Upper lobe of left lung (tissue), 4 donors: ENCODE results near the gene OTUB1.

ENCODE experiments used
- EP300 ChIP-seq, 4 donors: sonication (generic); formaldehyde crosslinking; IDR thresholded peaks; one replicate each; pipeline ENCODE4 v1.5.1; 2017; ENCODE audit warnings: antibody characterized with exemption in 4 of 4, control low read depth in 2 of 4
- POLR2A ChIP-seq, 4 donors: fragments of 450-650 bp; IDR thresholded peaks; one replicate each; pipeline ENCODE4 v1.5.1; 2016 to 2017; ENCODE audit warnings: antibody characterized with exemption in 4 of 4, mild to moderate bottlenecking in 2 of 4
- POLR2AphosphoS5 ChIP-seq, 2 donors: sonication (generic); formaldehyde crosslinking; IDR thresholded peaks; one replicate each; pipeline ENCODE4 v1.5.1; 2017; ENCODE audit warnings: antibody characterized with exemption in 2 of 2
- TF ChIP-seq, protein P1 (sequence below), 6 experiments: fragments of 450-650 bp in 4 of 6; fragments of 200-600 bp in 2 of 6; sonication (generic) in 2 of 6; IDR thresholded peaks; one replicate each; pipeline ENCODE4 v1.5.1; 2016 to 2019; ENCODE audit warnings: antibody characterized with exemption in 6 of 6

DNA sequence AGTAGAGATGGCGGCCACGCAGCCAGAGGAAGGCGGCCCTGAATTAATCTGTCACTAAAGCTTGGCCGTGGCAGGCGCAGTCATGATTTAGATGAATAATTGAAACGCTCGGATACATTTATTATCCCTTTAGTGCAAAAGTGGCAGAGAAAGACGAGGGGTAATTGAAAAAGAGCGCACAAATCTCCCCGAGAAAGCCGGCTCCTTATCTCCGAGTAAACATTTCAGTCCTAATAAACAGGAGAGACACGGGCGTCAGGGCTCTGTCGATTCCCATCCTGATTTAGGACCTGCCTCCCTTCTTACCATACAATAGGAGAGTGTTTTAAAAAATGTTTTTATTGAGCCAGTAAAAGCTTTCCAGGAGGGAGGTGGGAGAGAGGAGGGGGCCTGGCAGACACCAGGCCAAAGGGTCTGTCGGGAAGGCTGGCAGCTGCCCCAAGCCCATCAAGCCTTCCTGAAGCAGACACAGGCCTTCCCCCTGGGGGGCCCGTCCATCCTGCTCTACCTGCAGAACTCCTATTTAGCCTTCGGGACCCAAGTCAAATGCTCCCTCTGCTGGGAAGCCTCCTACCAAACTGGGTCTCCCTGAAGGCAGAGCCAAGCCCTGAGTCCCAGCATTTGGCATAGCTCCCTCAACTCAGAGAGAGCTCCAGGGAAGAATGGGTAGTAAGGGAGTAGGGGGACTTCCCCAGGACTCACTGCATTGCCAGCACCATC lies 22.8 kb downstream of the OTUB1 start:
- TF ChIP-seq EP300 (IDR thresholded peaks at IDR 0.05) (no peak), POLR2A (IDR thresholded peaks at IDR 0.05) (no peak), POLR2AphosphoS5 (IDR thresholded peaks at IDR 0.05) (no peak)
- TF ChIP-seq, protein P1, sequence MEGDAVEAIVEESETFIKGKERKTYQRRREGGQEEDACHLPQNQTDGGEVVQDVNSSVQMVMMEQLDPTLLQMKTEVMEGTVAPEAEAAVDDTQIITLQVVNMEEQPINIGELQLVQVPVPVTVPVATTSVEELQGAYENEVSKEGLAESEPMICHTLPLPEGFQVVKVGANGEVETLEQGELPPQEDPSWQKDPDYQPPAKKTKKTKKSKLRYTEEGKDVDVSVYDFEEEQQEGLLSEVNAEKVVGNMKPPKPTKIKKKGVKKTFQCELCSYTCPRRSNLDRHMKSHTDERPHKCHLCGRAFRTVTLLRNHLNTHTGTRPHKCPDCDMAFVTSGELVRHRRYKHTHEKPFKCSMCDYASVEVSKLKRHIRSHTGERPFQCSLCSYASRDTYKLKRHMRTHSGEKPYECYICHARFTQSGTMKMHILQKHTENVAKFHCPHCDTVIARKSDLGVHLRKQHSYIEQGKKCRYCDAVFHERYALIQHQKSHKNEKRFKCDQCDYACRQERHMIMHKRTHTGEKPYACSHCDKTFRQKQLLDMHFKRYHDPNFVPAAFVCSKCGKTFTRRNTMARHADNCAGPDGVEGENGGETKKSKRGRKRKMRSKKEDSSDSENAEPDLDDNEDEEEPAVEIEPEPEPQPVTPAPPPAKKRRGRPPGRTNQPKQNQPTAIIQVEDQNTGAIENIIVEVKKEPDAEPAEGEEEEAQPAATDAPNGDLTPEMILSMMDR (IDR thresholded peaks at IDR 0.05): no peak
